SK-N-SH (cell line): Measurements from ENCODE around the gene CHMP6.
A peak's percentile ranks its signal among the peaks of the same experiment; 100 is the strongest.

ENCODE experiments used
- YY1 ChIP-seq: IDR thresholded peaks from 2 replicates; pipeline ENCODE4 v1.4.0; 2012; ENCODE audit warnings: low read depth, mild to moderate bottlenecking
- TF ChIP-seq, protein P1 (sequence below): fragments of 200-600 bp; sonication (generic); IDR thresholded peaks from 2 replicates; pipeline ENCODE4 v1.6.1; 2017; ENCODE audit warnings: antibody characterized with exemption, mild to moderate bottlenecking, moderate library complexity

GRCh38 chr17:80981062-80981902 is 10.4 kb upstream of the CHMP6 start:
- TF ChIP-seq, protein P1, sequence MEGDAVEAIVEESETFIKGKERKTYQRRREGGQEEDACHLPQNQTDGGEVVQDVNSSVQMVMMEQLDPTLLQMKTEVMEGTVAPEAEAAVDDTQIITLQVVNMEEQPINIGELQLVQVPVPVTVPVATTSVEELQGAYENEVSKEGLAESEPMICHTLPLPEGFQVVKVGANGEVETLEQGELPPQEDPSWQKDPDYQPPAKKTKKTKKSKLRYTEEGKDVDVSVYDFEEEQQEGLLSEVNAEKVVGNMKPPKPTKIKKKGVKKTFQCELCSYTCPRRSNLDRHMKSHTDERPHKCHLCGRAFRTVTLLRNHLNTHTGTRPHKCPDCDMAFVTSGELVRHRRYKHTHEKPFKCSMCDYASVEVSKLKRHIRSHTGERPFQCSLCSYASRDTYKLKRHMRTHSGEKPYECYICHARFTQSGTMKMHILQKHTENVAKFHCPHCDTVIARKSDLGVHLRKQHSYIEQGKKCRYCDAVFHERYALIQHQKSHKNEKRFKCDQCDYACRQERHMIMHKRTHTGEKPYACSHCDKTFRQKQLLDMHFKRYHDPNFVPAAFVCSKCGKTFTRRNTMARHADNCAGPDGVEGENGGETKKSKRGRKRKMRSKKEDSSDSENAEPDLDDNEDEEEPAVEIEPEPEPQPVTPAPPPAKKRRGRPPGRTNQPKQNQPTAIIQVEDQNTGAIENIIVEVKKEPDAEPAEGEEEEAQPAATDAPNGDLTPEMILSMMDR: peak; percentile 96
- TF ChIP-seq YY1: no peak
